K562 (cell line): ENCODE results near the gene ZNF519. TPM values are rescaled to one million over a fixed set of nuclear protein-coding genes. Genes with fewer than 3 reads are reported as not detected.
A peak's percentile ranks its signal among the peaks of the same experiment; 100 is the strongest.
"Not testable (repeated sequence)": the region's sequence is repeated elsewhere in the genome, so short reads cannot be mapped to it uniquely, and the experiment has no call there.

Source experiments
- ATAC-seq: fragments of 200-7000 bp; cut with Tn5 transposase; 3 replicates; pipeline ENCODE4 v1.9.1; 2020; ENCODE audit warnings: moderate library complexity
- BruUV-seq: library from RNA; stranded (reverse); fragments of 400-500 nt; replicated peaks from 2 replicates; lab custom pipeline; 2021; lab: Mats Ljungman, UMichigan
- CTCF ChIA-PET: fragments of 300-600 bp; formaldehyde crosslinking; extraction: SDS; loops from one replicate; lab custom pipeline; 2021; ENCODE audit warnings: low intra/inter-chr PET ratio; lab: Yijun Ruan, JAX
- POLR2A ChIA-PET: fragments of 300-600, 350-650 bp; sonication (Branson Sonifier 250); formaldehyde crosslinking; extraction: SDS; loops from one replicate; lab custom pipeline; 2021; ENCODE audit warnings: antibody characterized with exemption, inconsistent platforms; lab: Yijun Ruan, JAX
- DNase-seq, 4 experiments: peaks; one replicate each; pipeline versions ENCODE4 v3.0.0 to v3.0.0-alpha.2; 2011 to 2018; ENCODE audit warnings: low spot score in 3 of 4, mixed read lengths in 3 of 4; ENCODE audit errors: extremely low read depth in 1 of 4
- FAIRE-seq: peaks from 2 replicates; lab custom pipeline; 2011; peaks lifted over from hg19 to GRCh38; lab: Jason Lieb, UNC
- H2AFZ ChIP-seq: 2 replicates; pipeline ENCODE4 v1.6.0; 2011; ENCODE audit warnings: low read depth, low read length, control low read depth, inconsistent platforms
- H3K27ac ChIP-seq: fragments of 200-600 bp; 3 replicates; pipeline ENCODE4 v1.8.0; 2011; ENCODE audit warnings: low read depth, mild to moderate bottlenecking, control low read depth, inconsistent platforms, low read length, moderate library complexity, mixed read lengths; ENCODE audit errors: extremely low read depth
- H3K27me3 ChIP-seq, 2 experiments: fragments of 300-600 bp in 1 of 2; 2 replicates in 1 of 2; 3 replicates in 1 of 2; pipeline versions ENCODE4 v1.6.0 to v1.8.0; 2011; ENCODE audit warnings: inconsistent platforms in 2 of 2, low read length in 2 of 2, mild to moderate bottlenecking in 1 of 2, mixed read lengths in 1 of 2, moderate library complexity in 1 of 2; ENCODE audit not compliant: control insufficient read depth in 2 of 2, insufficient read depth in 2 of 2
- H3K36me3 ChIP-seq: fragments of 300-600 bp; 3 replicates; pipeline ENCODE4 v1.8.0; 2011; ENCODE audit warnings: mild to moderate bottlenecking, low read length, inconsistent platforms; ENCODE audit not compliant: control insufficient read depth, insufficient read depth
- H3K4me1 ChIP-seq, 2 experiments: fragments of 200-600 bp in 1 of 2; replicated peaks in 1 of 2; 2 replicates in 1 of 2; 3 replicates in 1 of 2; pipeline versions ENCODE4 v1.5.1 to v1.8.0; 2011; ENCODE audit warnings: inconsistent platforms in 2 of 2, low read length in 2 of 2, mild to moderate bottlenecking in 1 of 2, mixed read lengths in 1 of 2, moderate library complexity in 1 of 2; ENCODE audit not compliant: control insufficient read depth in 2 of 2, insufficient read depth in 2 of 2
- H3K4me2 ChIP-seq: 2 replicates; pipeline ENCODE4 v1.6.1; 2011; ENCODE audit warnings: low read length, control low read depth, inconsistent platforms, mixed read lengths; ENCODE audit not compliant: insufficient read depth
- H3K4me3 ChIP-seq: fragments of 200-600 bp; sonication (generic), shearing (Covaris generic); 2 replicates; pipeline ENCODE4 v1.5.1; 2016; ENCODE audit warnings: control low read depth, inconsistent platforms
- H3K79me2 ChIP-seq: fragments of 200-600 bp; 3 replicates; pipeline ENCODE4 v1.8.0; 2011; ENCODE audit warnings: low read length, inconsistent platforms; ENCODE audit not compliant: control insufficient read depth, insufficient read depth
- H3K9ac ChIP-seq, 2 experiments: 2 replicates each; pipeline versions ENCODE4 v1.6.0 to v1.6.1; 2011; ENCODE audit warnings: low read depth in 2 of 2, low read length in 2 of 2, control low read depth in 1 of 2, inconsistent platforms in 1 of 2, mild to moderate bottlenecking in 1 of 2, mixed read lengths in 1 of 2; ENCODE audit not compliant: insufficient read depth in 1 of 2
- H3K9me1 ChIP-seq: one replicate; pipeline ENCODE4 v1.6.0; 2011; ENCODE audit warnings: inconsistent platforms, mild to moderate bottlenecking, low read length, moderate library complexity; ENCODE audit not compliant: control insufficient read depth, insufficient read depth
- H3K9me3 ChIP-seq: replicated peaks from 2 replicates; pipeline ENCODE4 v1.5.1; 2011; ENCODE audit warnings: low read depth, low read length, inconsistent platforms; ENCODE audit not compliant: control insufficient read depth, insufficient read depth
- H4K20me1 ChIP-seq: replicated peaks from 2 replicates; pipeline ENCODE4 v1.6.1; 2011; ENCODE audit warnings: low read length, inconsistent platforms, mixed read lengths; ENCODE audit not compliant: control insufficient read depth, insufficient read depth
- ZNF263 ChIP-seq: sonication (generic); formaldehyde crosslinking; IDR thresholded peaks from 2 replicates; pipeline ENCODE4 v1.8.0; 2022; ENCODE audit warnings: mild to moderate bottlenecking, missing genetic modification reagents, borderline replicate concordance
- WGBS: fragments of 100-300 bp; shearing (Covaris generic); methylation state at CpG from one replicate; pipeline ENCODE4 v1.1.6; 2016; ENCODE audit warnings: low coverage, mixed read lengths; ENCODE audit not compliant: insufficient coverage; ENCODE audit errors: missing lambda C conversion rate; 5-methylcytosine and 5-hydroxymethylcytosine counted together
- in situ Hi-C: fragments of 300-500 bp; cut with MboI; formaldehyde crosslinking; loops from 4 replicates; pipeline ENCODE4 v1.15.0; 2018; ENCODE audit warnings: inconsistent platforms, mixed read lengths
- intact Hi-C: fragments of 100-400 bp; cut with micrococcal nuclease; formaldehyde crosslinking; loops from 2 replicates; pipeline ENCODE4 v1.14.2; 2022
- polyA plus RNA-seq, 8 experiments: library from polyadenylated mRNA; depleted of rRNA in 4 of 8; stranded (reverse) in 5 of 8; unstranded in 3 of 8; fragments of >200 nt; fragmentation: Nextera tagmentation in 2 of 8; fragmentation: Illumina TruSeq in 1 of 8; extraction: Ambion mirVana in 2 of 8; extraction: Trizol in 1 of 8; gene quantifications; 2 replicates each; pipeline versions ENCODE4 v1.2.1 to v1.2.3, GENCODE V29; 2011 to 2014; ENCODE audit warnings: inconsistent platforms in 1 of 8, missing spikeins in 1 of 8
- total RNA-seq, 7 experiments: library from RNA; depleted of rRNA in 6 of 7; stranded (reverse); fragments of >200 nt in 6 of 7; fragmentation: Illumina TruSeq in 2 of 7; extraction: Trizol in 2 of 7; gene quantifications; 2 replicates each; pipeline versions ENCODE4 v1.2.1 to v1.2.3, GENCODE V29; 2011 to 2021; ENCODE audit warnings: low replicate concordance in 1 of 7

Gene ZNF519
- total and polyA plus RNA-seq, 9 of the 15 experiments (the other 6 are each of a cell fraction or from before 2014, with no cell fraction given) = 5.1 to 15.1 (median 7.9) TPM

- in situ Hi-C loops, H3K27ac ChIP-seq, CTCF ChIA-PET, H3K4me1 ChIP-seq, POLR2A ChIA-PET, H3K79me2 ChIP-seq, H3K9ac ChIP-seq, H4K20me1 ChIP-seq, BruUV-seq, H3K27me3 ChIP-seq, intact Hi-C loops, H3K4me2 ChIP-seq, H3K9me3 ChIP-seq, FAIRE-seq, H2AFZ ChIP-seq, H3K36me3 ChIP-seq, H3K9me1 ChIP-seq, H3K4me3 ChIP-seq: not testable (repeated sequence)
- 1% methylated on average over 7 of the region's 23 CpGs for WGBS
- ATAC-seq = peak; percentile 10; the same call in 2 of the 3 replicates
- TF ChIP-seq ZNF263 (CRISPR knock-in tag) = 0 out of 2 replicates have a peak, but pooled peaks have one; percentile 60
- DNase-seq = peak in 1 of 4 experiments; percentile 3
Observed at GRCh38 chr18:14146771-14147170, 14.5 kb upstream of the ZNF519 start.

DNA sequence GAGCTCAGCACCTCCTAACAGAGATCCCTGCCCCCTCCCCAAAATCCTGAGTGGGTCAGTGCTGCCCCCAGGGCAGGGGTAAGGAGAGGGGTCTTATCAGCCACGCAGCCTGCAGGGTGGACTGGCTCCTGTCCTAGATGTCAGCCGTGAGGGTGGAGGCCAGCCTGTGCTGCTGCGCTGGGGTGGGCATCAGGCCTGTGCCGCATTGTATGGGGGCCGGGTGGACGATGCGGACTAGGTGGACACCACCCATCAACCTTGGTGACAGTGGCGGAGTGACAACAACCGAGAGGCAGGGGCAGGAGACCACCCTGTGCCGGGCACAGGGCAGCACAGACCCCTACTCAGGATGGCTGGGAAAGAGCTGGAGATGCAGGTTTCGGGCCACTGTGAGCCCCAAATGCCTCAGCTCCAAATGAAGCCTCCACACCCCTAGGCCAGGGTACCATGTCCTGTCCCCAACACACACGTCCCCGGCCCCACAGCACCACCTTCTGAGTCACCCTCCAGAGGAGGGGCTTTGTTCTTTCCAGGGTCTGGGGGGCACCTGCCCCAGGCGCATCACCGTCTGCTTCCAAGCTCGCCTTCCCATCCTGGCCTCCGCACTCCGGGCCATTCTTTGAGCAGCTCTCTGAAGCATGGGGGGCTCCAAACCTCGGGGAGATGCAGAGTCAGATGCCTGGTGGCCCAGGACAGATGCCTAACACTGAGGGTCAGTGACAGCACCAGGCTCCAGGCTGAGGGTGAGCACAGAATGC is 13.5 kb upstream of the ZNF519 start:
- H4K20me1 ChIP-seq, H3K4me3 ChIP-seq, POLR2A ChIA-PET, H3K4me2 ChIP-seq, CTCF ChIA-PET, H3K9me3 ChIP-seq, ATAC-seq, H2AFZ ChIP-seq, H3K9ac ChIP-seq, H3K9me1 ChIP-seq, BruUV-seq, H3K36me3 ChIP-seq, H3K79me2 ChIP-seq, H3K4me1 ChIP-seq, in situ Hi-C loops, H3K27me3 ChIP-seq, H3K27ac ChIP-seq, intact Hi-C loops, FAIRE-seq, DNase-seq: not testable (repeated sequence)
- WGBS = 1% methylated on average over 15 of the region's 19 CpGs

DNA sequence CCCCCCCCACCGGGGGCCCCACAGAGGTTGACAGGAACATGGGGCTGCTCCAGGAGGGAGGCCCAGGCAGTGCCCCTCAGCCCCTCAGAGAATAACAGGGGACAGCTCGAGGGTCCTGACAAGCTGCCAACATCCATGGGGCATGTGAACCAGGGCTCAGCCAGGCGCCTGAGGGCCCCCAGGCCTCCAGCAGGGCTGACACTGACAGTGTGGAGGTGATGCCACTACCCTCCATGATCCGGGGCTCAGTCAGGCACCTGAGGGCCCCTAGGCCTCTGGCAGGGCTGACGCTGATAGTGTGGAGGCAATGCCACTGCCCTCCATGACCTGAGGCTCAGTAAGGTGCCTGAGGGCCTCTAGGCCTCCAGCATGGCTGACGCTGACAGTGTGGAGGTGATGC is 12.8 kb upstream of the ZNF519 start:
- H3K27me3 ChIP-seq, H3K36me3 ChIP-seq, in situ Hi-C loops, H3K27ac ChIP-seq, H3K4me3 ChIP-seq, intact Hi-C loops, H3K9me1 ChIP-seq, H2AFZ ChIP-seq, H3K4me2 ChIP-seq, DNase-seq, FAIRE-seq, ATAC-seq, CTCF ChIA-PET, BruUV-seq, H3K9ac ChIP-seq, POLR2A ChIA-PET, H3K79me2 ChIP-seq, H4K20me1 ChIP-seq, H3K4me1 ChIP-seq, H3K9me3 ChIP-seq: not testable (repeated sequence)
- 0% methylated on average over 5 of the region's 6 CpGs for WGBS
